B cell (primary cell): ENCODE results near the gene NELL1. TPM values are rescaled to one million over a fixed set of nuclear protein-coding genes. Genes with fewer than 3 reads are reported as not detected.

Experiments used
- ATAC-seq: fragments of 200-7000 bp; cut with Tn5 transposase; one replicate; pipeline ENCODE4 v1.10.0; 2021; ENCODE audit warnings: low read depth, mild to moderate bottlenecking, moderate number of reproducible peaks, moderate library complexity
- CTCF ChIA-PET: fragments of 350-600 bp; sonication (Branson Sonifier 250); formaldehyde crosslinking; loops from one replicate; lab custom pipeline; 2021; ENCODE audit warnings: antibody characterized with exemption, inconsistent platforms; lab: Charles Lee
- POLR2A ChIA-PET: fragments of 350-600 bp; sonication (Branson Sonifier 250); formaldehyde crosslinking; loops from one replicate; lab custom pipeline; 2021; ENCODE audit warnings: antibody characterized with exemption; lab: Charles Lee
- DNase-seq: peaks from one replicate; pipeline ENCODE4 v3.0.0; 2013
- H2AFZ ChIP-seq: 2 replicates; pipeline ENCODE4 v1.6.1; 2012; ENCODE audit warnings: mild to moderate bottlenecking, low read depth, low read length; ENCODE audit not compliant: insufficient read depth, poor library complexity, severe bottlenecking
- H3K27ac ChIP-seq, 2 donors: 1 replicate in 1 of 2; 2 replicates in 1 of 2; pipeline ENCODE4 v1.5.1; 2012 to 2013; ENCODE audit warnings: low read length in 2 of 2, mild to moderate bottlenecking in 2 of 2, moderate library complexity in 1 of 2
- H3K27me3 ChIP-seq, 4 experiments: fragments of 200-600 bp in 1 of 4; sonication (generic) in 1 of 4; replicated peaks in 1 of 4; 1 replicate in 2 of 4; 2 replicates in 2 of 4; pipeline versions ENCODE4 v1.6.1 to v1.7.0; 2013 to 2016; ENCODE audit warnings: low read length in 3 of 4, mild to moderate bottlenecking in 2 of 4, mixed read lengths in 1 of 4, moderate library complexity in 1 of 4; ENCODE audit not compliant: insufficient read depth in 4 of 4, control insufficient read depth in 3 of 4; ENCODE audit errors: control extremely low read depth in 1 of 4
- H3K36me3 ChIP-seq, 2 experiments: replicated peaks in 1 of 2; 1 replicate in 1 of 2; 2 replicates in 1 of 2; pipeline versions ENCODE4 v1.6.1 to v1.7.1; 2013; ENCODE audit warnings: low read length in 1 of 2; ENCODE audit not compliant: insufficient read depth in 2 of 2, control insufficient read depth in 1 of 2; ENCODE audit errors: control extremely low read depth in 1 of 2, extremely low read depth in 1 of 2
- H3K4me1 ChIP-seq, 2 donors: fragments of 200-600 bp in 1 of 2; sonication (generic) in 1 of 2; 1 replicate in 1 of 2; 2 replicates in 1 of 2; pipeline versions ENCODE4 v1.5.1 to v1.6.1; 2013 to 2017; ENCODE audit warnings: low read length in 2 of 2; ENCODE audit not compliant: control insufficient read depth in 2 of 2, insufficient read depth in 2 of 2
- H3K4me2 ChIP-seq: replicated peaks from 2 replicates; pipeline ENCODE3; 2012; ENCODE audit warnings: mild to moderate bottlenecking, low read depth, low read length; ENCODE audit not compliant: poor library complexity, severe bottlenecking
- H3K4me3 ChIP-seq, 5 experiments: fragments of 200-600 bp in 1 of 5; sonication (generic) in 1 of 5; 1 replicate in 3 of 5; 2 replicates in 2 of 5; pipeline versions ENCODE4 v1.5.1 to v1.7.0; 2011 to 2016; ENCODE audit warnings: low read length in 4 of 5, mild to moderate bottlenecking in 4 of 5, low read depth in 2 of 5, control low read depth in 1 of 5, moderate library complexity in 1 of 5; ENCODE audit not compliant: insufficient read depth in 1 of 5; ENCODE audit errors: control extremely low read depth in 1 of 5, extremely low read depth in 1 of 5
- H3K79me2 ChIP-seq: fragments of 200-600 bp; sonication (generic); one replicate; pipeline ENCODE4 v1.6.0; 2016; ENCODE audit warnings: low read length; ENCODE audit not compliant: control insufficient read depth, insufficient read depth
- H3K9ac ChIP-seq: fragments of 200-600 bp; sonication (generic); 2 replicates; pipeline ENCODE4 v1.6.1; 2017; ENCODE audit warnings: mild to moderate bottlenecking, low read length, moderate library complexity
- H3K9me3 ChIP-seq, 3 donors: one replicate each; pipeline versions ENCODE4 v1.6.1 to v1.7.1; 2013; ENCODE audit warnings: low read length in 2 of 3; ENCODE audit not compliant: control insufficient read depth in 2 of 3, insufficient read depth in 1 of 3; ENCODE audit errors: control extremely low read depth in 1 of 3
- H4K20me1 ChIP-seq: 2 replicates; pipeline ENCODE4 v1.6.0; 2012; ENCODE audit warnings: mild to moderate bottlenecking, low read length; ENCODE audit not compliant: insufficient read depth, control insufficient read depth, poor library complexity, severe bottlenecking
- H3K27ac Mint-ChIP-seq: one replicate; pipeline ENCODE4 v1.8.0; 2021; ENCODE audit warnings: mixed read lengths
- H3K27me3 Mint-ChIP-seq: one replicate; pipeline ENCODE4 v1.8.0; 2021; ENCODE audit warnings: mixed read lengths
- H3K4me1 Mint-ChIP-seq: one replicate; pipeline ENCODE4 v1.8.0; 2021; ENCODE audit warnings: mixed read lengths
- H3K4me3 Mint-ChIP-seq: one replicate; pipeline ENCODE4 v1.8.0; 2021; ENCODE audit warnings: mixed read lengths
- H3K9me3 Mint-ChIP-seq: one replicate; pipeline ENCODE4 v1.8.0; 2022; ENCODE audit warnings: mixed read lengths; ENCODE audit not compliant: insufficient read depth
- CTCF ChIP-seq: fragments of 200-600 bp; IDR thresholded peaks from one replicate; pipeline ENCODE4 v1.8.0; 2022; ENCODE audit warnings: antibody characterized with exemption, mild to moderate bottlenecking
- EZH2 ChIP-seq: IDR thresholded peaks from 2 replicates; pipeline ENCODE4 v1.6.1; 2012; ENCODE audit warnings: borderline replicate concordance, low read depth, mild to moderate bottlenecking, moderate library complexity, low read length; ENCODE audit not compliant: insufficient read depth, poor library complexity, severe bottlenecking
- WGBS: methylation state at CpG from one replicate; pipeline ENCODE4 v1.1.5; 2013; ENCODE audit warnings: missing lambda C conversion rate; ENCODE audit not compliant: insufficient coverage; 5-methylcytosine and 5-hydroxymethylcytosine counted together
- intact Hi-C: fragments of 100-400 bp; cut with micrococcal nuclease; formaldehyde crosslinking; loops from one replicate; pipeline ENCODE4 v1.10.0; 2022
- polyA plus RNA-seq: library from polyadenylated mRNA; depleted of rRNA; stranded (reverse); fragments of >200 nt; gene quantifications from 2 replicates; pipeline ENCODE4 v1.2.3, GENCODE V29; 2012
- total RNA-seq, 2 donors: library from RNA; stranded (reverse); fragments of 120-200 nt in 1 of 2; gene quantifications; 1 replicate in 1 of 2; 2 replicates in 1 of 2; pipeline versions ENCODE4 v1.2.3 to v1.2.4, GENCODE V29; 2013 to 2022

NELL1 gene
- total and polyA plus RNA-seq, 2 donors (not counting 1 experiment from before 2014, with no cell fraction given) = not detected

DNA sequence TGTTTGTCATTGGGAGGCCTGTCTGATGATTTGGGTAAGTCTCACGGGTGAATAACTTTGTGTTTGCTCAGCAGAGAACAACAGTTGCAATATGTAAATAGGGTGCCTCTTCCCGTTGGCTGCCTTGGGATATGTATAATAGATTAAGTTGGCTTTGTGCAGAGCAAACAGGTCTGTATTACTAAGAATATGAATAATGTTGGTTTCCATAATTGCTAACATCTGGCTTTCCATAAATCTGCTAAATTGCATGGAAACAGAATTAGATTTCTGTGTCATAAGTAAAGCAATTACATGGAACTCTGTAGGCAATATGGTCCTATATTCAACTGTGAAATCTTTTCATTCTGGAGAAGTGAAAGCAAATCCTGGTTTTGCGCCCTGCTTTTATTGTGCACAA, 887.5 kb downstream of the NELL1 start:
- H3K27me3 Mint-ChIP-seq = no peaks in the 10 kb centered on the region
- WGBS = 100% methylated on average over 1 of the region's 3 CpGs
- Histone ChIP-seq H4K20me1 (no peaks in the 10 kb centered on the region), H3K4me2 (no peak overlapping the region), H3K4me3 (no peak overlapping the region), H3K27ac (no peak overlapping the region), H3K9me3 (no peaks in the 10 kb centered on the region), H3K4me1 (no peaks in the 10 kb centered on the region), H2AFZ (no peak overlapping the region), H3K27me3 (no peaks in the 10 kb centered on the region), H3K9ac (no peak overlapping the region), H3K79me2 (no peaks in the 10 kb centered on the region), H3K36me3 (no peaks in the 10 kb centered on the region)
- CTCF ChIA-PET = no interaction called here
- intact Hi-C loops = no loop called here
- no peak overlapping the region for H3K4me3 Mint-ChIP-seq
- TF ChIP-seq EZH2 (no peak), CTCF (no peak)
- DNase-seq (no peak), ATAC-seq (no peak)
- H3K4me1 Mint-ChIP-seq = no peaks in the 10 kb centered on the region
- POLR2A ChIA-PET = no interaction called here
- no peaks in the 10 kb centered on the region for H3K9me3 Mint-ChIP-seq
- no peak overlapping the region for H3K27ac Mint-ChIP-seq

GRCh38 chr11:21560466-21560975, 891.1 kb downstream of the NELL1 start:
- Histone ChIP-seq H3K36me3 (no peaks in the 10 kb centered on the region), H3K27ac (no peak overlapping the region), H3K4me1 (peaks cover 6 to 10% of the 10 kb centered on the region in 2 donors), H3K79me2 (no peaks in the 10 kb centered on the region), H3K27me3 (no peaks in the 10 kb centered on the region), H3K9ac (no peak overlapping the region), H2AFZ (no peak overlapping the region), H3K9me3 (no peaks in the 10 kb centered on the region), H3K4me2 (no peak overlapping the region), H3K4me3 (no peak overlapping the region), H4K20me1 (no peaks in the 10 kb centered on the region)
- ATAC-seq (no peak), DNase-seq (no peak)
- no peaks in the 10 kb centered on the region for H3K27me3 Mint-ChIP-seq
- POLR2A ChIA-PET = no interaction called here
- no peaks in the 10 kb centered on the region for H3K9me3 Mint-ChIP-seq
- H3K4me1 Mint-ChIP-seq = peaks cover 15% of the 10 kb centered on the region
- intact Hi-C loops = no loop called here
- H3K4me3 Mint-ChIP-seq = no peak overlapping the region
- no CpG with 5 or more reads among the region's 2 CpGs for WGBS
- H3K27ac Mint-ChIP-seq = no peak overlapping the region
- CTCF ChIA-PET = no interaction called here
- no peak for TF ChIP-seq EZH2
- no peak for TF ChIP-seq CTCF
